Fibroblast of skin of scalp (primary cell): Measurements from ENCODE around the gene WWP2.

Experiments
- DNase-seq: peaks from one replicate; pipeline ENCODE4 v3.0.0-alpha.2; 2013

Gene WWP2

GRCh38 chr16:69859105-69859989 lies 97.2 kb downstream of the WWP2 start:
- DNase-seq: no peak

GRCh38 chr16:69860233-69861231 lies 98.4 kb downstream of the WWP2 start:
- DNase-seq: no peak

- peak; percentile 46 for DNase-seq
Observed at GRCh38 chr16:69861292-69862030, 99.3 kb downstream of the WWP2 start.

GRCh38 chr16:69863401-69864281 lies 101.5 kb downstream of the WWP2 start:
- no peak for DNase-seq

- peak; percentile 44 for DNase-seq
Observed at GRCh38 chr16:69865701-69866100, 103.6 kb downstream of the WWP2 start.

- DNase-seq: no peak
Observed at GRCh38 chr16:69867784-69868560, 105.8 kb downstream of the WWP2 start.

GRCh38 chr16:69870761-69871160 lies 108.6 kb downstream of the WWP2 start:
- no peak for DNase-seq

- DNase-seq: no peak
Observed at GRCh38 chr16:69871708-69872107, 109.6 kb downstream of the WWP2 start.

GRCh38 chr16:69872888-69873287 lies 110.8 kb downstream of the WWP2 start:
- DNase-seq: no peak

GRCh38 chr16:69873783-69874182 lies 111.7 kb downstream of the WWP2 start:
- no peak for DNase-seq

GRCh38 chr16:69874271-69874670 lies 112.1 kb downstream of the WWP2 start:
- no peak for DNase-seq

- DNase-seq: peak; percentile 52
Observed at GRCh38 chr16:69880640-69881133, 118.6 kb downstream of the WWP2 start.

- DNase-seq: no peak
Observed at GRCh38 chr16:69881141-69881540, 119.0 kb downstream of the WWP2 start.

GRCh38 chr16:69883744-69884143 lies 121.6 kb downstream of the WWP2 start:
- no peak for DNase-seq

GRCh38 chr16:69885722-69886121 lies 123.6 kb downstream of the WWP2 start:
- DNase-seq: no peak

GRCh38 chr16:69886726-69887125 lies 124.6 kb downstream of the WWP2 start:
- no peak for DNase-seq

- no peak for DNase-seq
Observed at GRCh38 chr16:69888005-69888590, 126.0 kb downstream of the WWP2 start.

GRCh38 chr16:69889295-69889964 lies 127.3 kb downstream of the WWP2 start:
- DNase-seq: no peak

- DNase-seq: peak; percentile 74
Observed at GRCh38 chr16:69890114-69890891, 128.2 kb downstream of the WWP2 start.
